Neural progenitor cell (in vitro differentiated cells): ENCODE results near the gene OGFOD3. TPM values are rescaled to one million over a fixed set of nuclear protein-coding genes. Genes with fewer than 3 reads are reported as not detected.

Experiments
- DNase-seq: peaks from one replicate; pipeline ENCODE4 v3.0.0-alpha.2; 2016; ENCODE audit warnings: low spot score
- H2AFZ ChIP-seq: fragments of 200-600 bp; sonication (generic); replicated peaks from 2 replicates; pipeline ENCODE4 v1.6.1; 2016; ENCODE audit warnings: antibody characterized with exemption
- H3F3A ChIP-seq: fragments of 200-600 bp; sonication (generic); 2 replicates; pipeline ENCODE4 v1.6.1; 2016; ENCODE audit warnings: antibody characterized with exemption, low read depth
- H3K27ac ChIP-seq: fragments of 200-600 bp; sonication (generic); 2 replicates; pipeline ENCODE4 v1.5.1; 2016; ENCODE audit warnings: mild to moderate bottlenecking
- H3K27me3 ChIP-seq: fragments of 200-600 bp; sonication (generic); 2 replicates; pipeline ENCODE4 v1.6.1; 2016; ENCODE audit warnings: mild to moderate bottlenecking, moderate library complexity
- H3K36me3 ChIP-seq: fragments of 200-600 bp; sonication (generic); 2 replicates; pipeline ENCODE4 v1.5.1; 2016
- H3K4me1 ChIP-seq: fragments of 200-600 bp; sonication (generic); 2 replicates; pipeline ENCODE4 v1.6.1; 2016; ENCODE audit warnings: mixed run types
- H3K4me2 ChIP-seq: fragments of 200-600 bp; sonication (generic); 2 replicates; pipeline ENCODE4 v1.6.1; 2016
- H3K4me3 ChIP-seq: fragments of 200-600 bp; sonication (generic); 2 replicates; pipeline ENCODE4 v1.5.1; 2016
- H3K79me2 ChIP-seq: fragments of 200-600 bp; sonication (generic); 2 replicates; pipeline ENCODE4 v1.6.1; 2016; ENCODE audit warnings: low read depth
- H3K9ac ChIP-seq: fragments of 200-600 bp; sonication (generic); 2 replicates; pipeline ENCODE4 v1.6.1; 2016
- H3K9me3 ChIP-seq: fragments of 200-600 bp; sonication (generic); 2 replicates; pipeline ENCODE4 v1.5.1; 2016; ENCODE audit warnings: low read depth
- H4K20me1 ChIP-seq: fragments of 200-600 bp; sonication (generic); 2 replicates; pipeline ENCODE4 v1.6.1; 2016; ENCODE audit warnings: low read depth
- H3K27ac Mint-ChIP-seq: 3 replicates; pipeline ENCODE4 v1.8.0; 2021; ENCODE audit warnings: mixed read lengths
- H3K27me3 Mint-ChIP-seq: 2 replicates; pipeline ENCODE4 v1.8.0; 2022; ENCODE audit warnings: low read depth, mild to moderate bottlenecking, inconsistent platforms, moderate library complexity, mixed read lengths; ENCODE audit not compliant: insufficient read depth
- H3K36me3 Mint-ChIP-seq: 3 replicates; pipeline ENCODE4 v1.8.0; 2021; ENCODE audit warnings: mixed read lengths
- H3K4me1 Mint-ChIP-seq: 3 replicates; pipeline ENCODE4 v1.8.0; 2021; ENCODE audit warnings: mixed read lengths
- H3K4me3 Mint-ChIP-seq: 3 replicates; pipeline ENCODE4 v1.8.0; 2021; ENCODE audit warnings: mild to moderate bottlenecking, moderate library complexity, mixed read lengths
- H3K9me3 Mint-ChIP-seq: 3 replicates; pipeline ENCODE4 v1.8.0; 2020; ENCODE audit warnings: mixed read lengths
- CTCF ChIP-seq: fragments of 200-600 bp; sonication (generic); IDR thresholded peaks from 2 replicates; pipeline ENCODE4 v1.5.1; 2017; ENCODE audit warnings: antibody characterized with exemption, mild to moderate bottlenecking
- EZH2 ChIP-seq: fragments of 200-600 bp; sonication (generic); IDR thresholded peaks from 2 replicates; pipeline ENCODE4 v1.6.1; 2017; ENCODE audit warnings: antibody characterized with exemption, mild to moderate bottlenecking, moderate library complexity
- EZH2phosphoT487 ChIP-seq: fragments of 200-600 bp; sonication (generic); IDR thresholded peaks from 2 replicates; pipeline ENCODE4 v1.6.1; 2017; ENCODE audit warnings: antibody characterized with exemption
- total RNA-seq: library from RNA; depleted of rRNA; stranded (reverse); fragments of >200 nt; gene quantifications from 2 replicates; pipeline ENCODE4 v1.2.3, GENCODE V29; 2015; ENCODE audit warnings: low replicate concordance

The OGFOD3 gene
- total RNA-seq, 1 donor from 2014 or later, result 26.8 TPM

- H3K4me3 ChIP-seq, result no peak overlapping the region
- H3F3A ChIP-seq, result no peaks in the 10 kb centered on the region
- no peak for DNase-seq
- H3K79me2 ChIP-seq, result no peaks in the 10 kb centered on the region
- H2AFZ ChIP-seq, result no peak overlapping the region
- no peaks in the 10 kb centered on the region for H3K9me3 Mint-ChIP-seq
- peaks cover 4% of the 10 kb centered on the region for H3K27me3 Mint-ChIP-seq
- H3K4me1 ChIP-seq, result no peaks in the 10 kb centered on the region
- TF ChIP-seq EZH2, result no peak
- TF ChIP-seq EZH2phosphoT487, result no peak
- TF ChIP-seq CTCF, result no peak
- H3K27ac Mint-ChIP-seq, result no peak overlapping the region
- H3K36me3 Mint-ChIP-seq, result peaks cover 8% of the 10 kb centered on the region
- no peak overlapping the region for H3K9ac ChIP-seq
- peaks cover 23% of the 10 kb centered on the region for H4K20me1 ChIP-seq
- no peak overlapping the region for H3K4me2 ChIP-seq
- H3K27me3 ChIP-seq, result no peaks in the 10 kb centered on the region
- no peaks in the 10 kb centered on the region for H3K9me3 ChIP-seq
- H3K4me1 Mint-ChIP-seq, result no peaks in the 10 kb centered on the region
- H3K4me3 Mint-ChIP-seq, result no peak overlapping the region
- H3K27ac ChIP-seq, result no peak overlapping the region
- no peaks in the 10 kb centered on the region for H3K36me3 ChIP-seq
These were observed 11.1 kb downstream of the OGFOD3 start for GRCh38 chr17:82407255-82407654.

GRCh38 chr17:82406131-82406671 is 12.2 kb downstream of the OGFOD3 start:
- Histone ChIP-seq H3K9me3 (no peaks in the 10 kb centered on the region), H4K20me1 (peaks cover 15% of the 10 kb centered on the region), H3K79me2 (no peaks in the 10 kb centered on the region), H3K27ac (no peak overlapping the region), H3K9ac (no peak overlapping the region), H2AFZ (no peak overlapping the region), H3K4me2 (no peak overlapping the region), H3K27me3 (no peaks in the 10 kb centered on the region), H3K4me3 (no peak overlapping the region), H3F3A (no peaks in the 10 kb centered on the region), H3K36me3 (no peaks in the 10 kb centered on the region), H3K4me1 (no peaks in the 10 kb centered on the region)
- no peak overlapping the region for H3K4me3 Mint-ChIP-seq
- peaks cover 11% of the 10 kb centered on the region for H3K36me3 Mint-ChIP-seq
- H3K27me3 Mint-ChIP-seq, result peaks cover 4% of the 10 kb centered on the region
- no peak overlapping the region for H3K27ac Mint-ChIP-seq
- H3K4me1 Mint-ChIP-seq, result no peaks in the 10 kb centered on the region
- H3K9me3 Mint-ChIP-seq, result no peaks in the 10 kb centered on the region
- TF ChIP-seq EZH2, result no peak
- TF ChIP-seq CTCF, result no peak
- no peak for TF ChIP-seq EZH2phosphoT487
- DNase-seq, result no peak

GRCh38 chr17:82405051-82405450 is 13.3 kb downstream of the OGFOD3 start:
- no peak overlapping the region for H3K4me3 Mint-ChIP-seq
- peaks cover 3% of the 10 kb centered on the region for H3K4me1 Mint-ChIP-seq

More at GRCh38 chr17:82405051-82405450, 13.3 kb downstream of the OGFOD3 start:
- Histone ChIP-seq H2AFZ (no peak overlapping the region), H3K27me3 (no peaks in the 10 kb centered on the region), H3K9ac (no peak overlapping the region), H3K9me3 (no peaks in the 10 kb centered on the region), H3K27ac (no peak overlapping the region), H3K4me1 (no peaks in the 10 kb centered on the region), H3K4me2 (no peak overlapping the region), H3F3A (no peaks in the 10 kb centered on the region), H3K36me3 (no peaks in the 10 kb centered on the region), H3K4me3 (no peak overlapping the region), H4K20me1 (peaks cover 9% of the 10 kb centered on the region), H3K79me2 (no peaks in the 10 kb centered on the region)
- no peak overlapping the region for H3K27ac Mint-ChIP-seq
- no peak for DNase-seq
- TF ChIP-seq CTCF, result no peak
- TF ChIP-seq EZH2phosphoT487, result no peak
- no peak for TF ChIP-seq EZH2
- H3K27me3 Mint-ChIP-seq, result peaks cover 4% of the 10 kb centered on the region
- no peaks in the 10 kb centered on the region for H3K9me3 Mint-ChIP-seq
- H3K36me3 Mint-ChIP-seq, result peaks cover 13% of the 10 kb centered on the region
